GM12878 (cell line): ENCODE data around the gene ITGAD. TPM values are rescaled to one million over a fixed set of nuclear protein-coding genes. Genes with fewer than 3 reads are reported as not detected.

ENCODE experiments used
- ATAC-seq: fragments of 200-7000 bp; cut with Tn5 transposase; 3 replicates; pipeline ENCODE4 v1.9.1; 2020; ENCODE audit warnings: mild to moderate bottlenecking, moderate library complexity
- BruUV-seq: library from RNA; stranded (reverse); fragments of 400-500 nt; replicated peaks from 2 replicates; lab custom pipeline; 2021; lab: Mats Ljungman, UMichigan
- CTCF ChIA-PET: fragments of 300-600 bp; sonication (Branson Sonifier 250); formaldehyde crosslinking; extraction: SDS; loops from one replicate; lab custom pipeline; 2021; ENCODE audit warnings: inconsistent platforms; lab: Yijun Ruan, JAX
- POLR2A ChIA-PET: fragments of 350-600 bp; formaldehyde crosslinking; extraction: SDS; loops from one replicate; lab custom pipeline; 2021; ENCODE audit warnings: inconsistent platforms; lab: Charles Lee
- RAD21 ChIA-PET: fragments of 300-600 bp; sonication (Branson Sonifier 250); formaldehyde crosslinking; loops from one replicate; lab custom pipeline; 2023; ENCODE audit warnings: antibody characterized with exemption; ENCODE audit not compliant: unreplicated experiment; lab: Charles Lee
- SMC1A ChIA-PET: fragments of 300-600 bp; sonication (Branson Sonifier 250); formaldehyde crosslinking; loops from one replicate; lab custom pipeline; 2023; ENCODE audit not compliant: unreplicated experiment, uncharacterized antibody; lab: Charles Lee
- DNase-seq: peaks from one replicate; pipeline ENCODE4 v3.0.0-alpha.2; 2011; ENCODE audit warnings: low read depth, low spot score
- FAIRE-seq: peaks from 3 replicates; lab custom pipeline; 2011; peaks lifted over from hg19 to GRCh38; lab: Jason Lieb, UNC
- H2AFZ ChIP-seq: 2 replicates; pipeline ENCODE4 v1.6.0; 2011; ENCODE audit warnings: low read depth, low read length, control low read depth; ENCODE audit not compliant: control insufficient read depth
- H3K27ac ChIP-seq: 2 replicates; pipeline ENCODE4 v1.5.1; 2011; ENCODE audit warnings: control low read depth; ENCODE audit not compliant: control insufficient read depth, insufficient read depth
- H3K27me3 ChIP-seq, 2 experiments: replicated peaks in 1 of 2; 2 replicates each; pipeline versions ENCODE4 v1.6.0 to v1.6.1; 2011; ENCODE audit warnings: low read length in 1 of 2; ENCODE audit not compliant: control insufficient read depth in 2 of 2, insufficient read depth in 2 of 2
- H3K36me3 ChIP-seq, 2 experiments: 2 replicates each; pipeline ENCODE4 v1.5.1; 2011; ENCODE audit warnings: low read length in 1 of 2; ENCODE audit not compliant: control insufficient read depth in 2 of 2, insufficient read depth in 2 of 2
- H3K4me1 ChIP-seq: 2 replicates; pipeline ENCODE4 v1.6.1; 2011; ENCODE audit warnings: mild to moderate bottlenecking, low read length, moderate library complexity, mixed read lengths; ENCODE audit not compliant: control insufficient read depth, insufficient read depth
- H3K4me2 ChIP-seq: 2 replicates; pipeline ENCODE4 v1.6.0; 2011; ENCODE audit warnings: control low read depth; ENCODE audit not compliant: control insufficient read depth, insufficient read depth
- H3K4me3 ChIP-seq: fragments of 200-600 bp; sonication (generic); 2 replicates; pipeline ENCODE4 v1.5.1; 2016
- H3K79me2 ChIP-seq: 2 replicates; pipeline ENCODE4 v1.6.0; 2011; ENCODE audit warnings: low read length; ENCODE audit not compliant: control insufficient read depth, insufficient read depth
- H3K9ac ChIP-seq: 2 replicates; pipeline ENCODE4 v1.8.0; 2011; ENCODE audit warnings: low read length, control low read depth, mixed read lengths; ENCODE audit not compliant: control insufficient read depth, insufficient read depth
- H3K9me3 ChIP-seq: replicated peaks from 3 replicates; pipeline ENCODE4 v1.5.1; 2011; ENCODE audit warnings: mild to moderate bottlenecking, low read length; ENCODE audit not compliant: control insufficient read depth, insufficient read depth
- H4K20me1 ChIP-seq: 2 replicates; pipeline ENCODE4 v1.6.0; 2011; ENCODE audit not compliant: control insufficient read depth, insufficient read depth
- BMI1 ChIP-seq: fragments of 450-650 bp; IDR thresholded peaks from 2 replicates; pipeline ENCODE4 v1.6.1; 2016; ENCODE audit warnings: mild to moderate bottlenecking, moderate library complexity, borderline replicate concordance
- CREB1 ChIP-seq: IDR thresholded peaks from 2 replicates; pipeline ENCODE4 v1.6.1; 2012; ENCODE audit warnings: low read depth, mild to moderate bottlenecking, inconsistent platforms
- IKZF1 ChIP-seq: fragments of 450-650 bp; conservative IDR thresholded peaks from 2 replicates; pipeline ENCODE4 v1.6.1; 2017; ENCODE audit warnings: antibody characterized with exemption, mild to moderate bottlenecking
- MEF2A ChIP-seq: IDR thresholded peaks from 2 replicates; pipeline ENCODE4 v1.6.1; 2011; ENCODE audit warnings: low read depth, mild to moderate bottlenecking, low read length, moderate library complexity; ENCODE audit not compliant: insufficient read depth
- MEF2B ChIP-seq: fragments of 450-650 bp; IDR thresholded peaks from 2 replicates; pipeline ENCODE4 v1.6.1; 2018; ENCODE audit warnings: mild to moderate bottlenecking, moderate library complexity; ENCODE audit not compliant: partially characterized antibody, poor library complexity, severe bottlenecking
- MTA2 ChIP-seq: fragments of 450-650 bp; IDR thresholded peaks from 2 replicates; pipeline ENCODE4 v1.6.1; 2016; ENCODE audit warnings: low read depth, mild to moderate bottlenecking, moderate library complexity
- NFIC ChIP-seq: IDR thresholded peaks from 2 replicates; pipeline ENCODE4 v1.6.1; 2012; ENCODE audit warnings: low read depth, mild to moderate bottlenecking, inconsistent platforms, low read length, moderate library complexity
- NKRF ChIP-seq: fragments of 450-650 bp; conservative IDR thresholded peaks from 2 replicates; pipeline ENCODE4 v1.6.1; 2017; ENCODE audit warnings: mild to moderate bottlenecking, moderate library complexity
- PML ChIP-seq: IDR thresholded peaks from 2 replicates; pipeline ENCODE4 v1.6.1; 2012; ENCODE audit warnings: low read length, inconsistent platforms
- POLR2AphosphoS2 ChIP-seq: IDR thresholded peaks from 2 replicates; pipeline ENCODE4 v1.6.1; 2011; ENCODE audit warnings: low read depth, mild to moderate bottlenecking, low read length, improper control_type of control experiment, moderate library complexity
- POLR2AphosphoS5 ChIP-seq: IDR thresholded peaks from 2 replicates; pipeline ENCODE4 v1.6.1; 2011; ENCODE audit warnings: mild to moderate bottlenecking, low read length, inconsistent platforms
- RCOR1 ChIP-seq: conservative IDR thresholded peaks from 2 replicates; pipeline ENCODE4 v1.6.1; 2012; ENCODE audit warnings: low read depth, low read length, improper control_type of control experiment
- SMARCA5 ChIP-seq: fragments of 450-650 bp; IDR thresholded peaks from 2 replicates; pipeline ENCODE4 v1.6.1; 2017; ENCODE audit warnings: mild to moderate bottlenecking
- STAT1 ChIP-seq: fragments of 450-650 bp; conservative IDR thresholded peaks from 2 replicates; pipeline ENCODE4 v1.6.1; 2014; ENCODE audit warnings: antibody characterized with exemption, mild to moderate bottlenecking
- SUZ12 ChIP-seq: fragments of 200-600 bp; sonication (generic); IDR thresholded peaks from one replicate; pipeline ENCODE4 v1.6.1; 2018; ENCODE audit warnings: antibody characterized with exemption, mild to moderate bottlenecking; ENCODE audit not compliant: unreplicated experiment
- TBL1XR1 ChIP-seq: IDR thresholded peaks from 2 replicates; pipeline ENCODE4 v1.6.1; 2012; ENCODE audit warnings: low read depth, low read length, improper control_type of control experiment
- YBX1 ChIP-seq: fragments of 450-650 bp; IDR thresholded peaks from 2 replicates; pipeline ENCODE4 v1.6.1; 2016; ENCODE audit warnings: antibody characterized with exemption
- ZNF217 ChIP-seq: fragments of 450-650 bp; IDR thresholded peaks from 2 replicates; pipeline ENCODE4 v1.6.1; 2017; ENCODE audit warnings: antibody characterized with exemption, mild to moderate bottlenecking
- ZNF274 ChIP-seq: IDR thresholded peaks from one replicate; pipeline ENCODE4 v1.8.0; 2011; ENCODE audit not compliant: insufficient read length, insufficient read depth
- WGBS: methylation state at CpG from one replicate; pipeline ENCODE4 v1.1.6; 2016; ENCODE audit warnings: low lambda C conversion rate; ENCODE audit not compliant: insufficient replicate concordance, insufficient coverage; ENCODE audit errors: missing lambda C conversion rate; 5-methylcytosine and 5-hydroxymethylcytosine counted together
- in situ Hi-C: fragments of 300-500 bp; cut with MboI; formaldehyde crosslinking; loops from 9 replicates; pipeline ENCODE4 v1.14.3; 2018; ENCODE audit warnings: mixed read lengths
- intact Hi-C: fragments of 100-400 bp; cut with micrococcal nuclease; formaldehyde crosslinking; loops from one replicate; pipeline ENCODE4 v1.14.2; 2022; ENCODE audit not compliant: unreplicated experiment
- polyA plus RNA-seq, 11 experiments: library from polyadenylated mRNA; depleted of rRNA in 4 of 11; unstranded in 6 of 11; stranded (reverse) in 5 of 11; fragments of >200 nt; fragmentation: Nextera tagmentation in 4 of 11; fragmentation: Illumina TruSeq in 1 of 11; extraction: Ambion mirVana in 4 of 11; extraction: Trizol in 1 of 11; gene quantifications; 1 replicate in 1 of 11; 2 replicates in 10 of 11; pipeline versions ENCODE4 v1.2.1 to v1.2.3, GENCODE V29; 2011 to 2016; ENCODE audit warnings: inconsistent platforms in 2 of 11, missing spikeins in 2 of 11, low read depth in 1 of 11
- total RNA-seq, 4 experiments: library from RNA; depleted of rRNA in 3 of 4; stranded (reverse); fragments of >200 nt in 3 of 4; fragmentation: Illumina TruSeq in 1 of 4; extraction: Trizol in 1 of 4; gene quantifications; 2 replicates each; pipeline versions ENCODE4 v1.2.1 to v1.2.3, GENCODE V29; 2013 to 2021

ITGAD gene
- total and polyA plus RNA-seq, 10 of the 15 experiments (the other 5 are each of a cell fraction or from before 2014, with no cell fraction given), result 0.29 to 4.0 (median 1.2) TPM

- ATAC-seq (no peak), FAIRE-seq (no peak), DNase-seq (no peak)
- Histone ChIP-seq H3K9ac (no peak overlapping the region), H3K27ac (no peak overlapping the region), H3K79me2 (no peaks in the 10 kb centered on the region), H3K27me3 (peaks cover 0 to 9% of the 10 kb centered on the region in 2 experiments; a peak in 3 of 4 replicates), H4K20me1 (no peaks in the 10 kb centered on the region), H3K4me2 (no peak overlapping the region), H3K36me3 (no peaks in the 10 kb centered on the region)
- RAD21 ChIA-PET, result no interaction called here
- POLR2A ChIA-PET, result no interaction called here
- SMC1A ChIA-PET, result no interaction called here
- 72% methylated on average over 14 of the region's 26 CpGs for WGBS
- CTCF ChIA-PET, result interaction anchor here (1.9 kb wide), 1 partner anchor 15 kb away, joined by 13 read pairs; no protein-coding TSS in a partner anchor
- BruUV-seq, result no TSS peak
- in situ Hi-C loops, result no loop called here
- TF ChIP-seq BMI1, result no peak
- TF ChIP-seq NFIC, result no peak
- TF ChIP-seq CREB1, result no peak
- TF ChIP-seq MTA2, result no peak
- TF ChIP-seq SUZ12, result no peak
- TF ChIP-seq ZNF217, result no peak
- TF ChIP-seq MEF2A, result no peak
- TF ChIP-seq ZNF274, result no peak
- TF ChIP-seq TBL1XR1, result no peak
- no peak for TF ChIP-seq SMARCA5
- no peak for TF ChIP-seq IKZF1
- no peak for TF ChIP-seq POLR2AphosphoS2
- no peak for TF ChIP-seq YBX1
- no peak for TF ChIP-seq NKRF
- no peak for TF ChIP-seq RCOR1
- no peak for TF ChIP-seq MEF2B
- no peak for TF ChIP-seq POLR2AphosphoS5
- TF ChIP-seq PML, result no peak
- no peak for TF ChIP-seq STAT1
- TF ChIP-seq, all 136 proteins: peak for 0
- intact Hi-C loops, result no loop called here
- Histone ChIP-seq H3K4me3 (no peak overlapping the region), H3K4me1 (peaks cover 7% of the 10 kb centered on the region; the same call in 1 of the 2 replicates), H3K9me3 (no peaks in the 10 kb centered on the region), H2AFZ (no peak overlapping the region)
These were observed 82.8 kb downstream of the ITGAD start for GRCh38 chr16:31475946-31476302.

Other genes with a start within 250 kb of the ITGAD start
Only the 7 nearest of the 14 such genes appear.
- 22.6 and 23.9 TPM in 2 replicates for gene ITGAX, start 38.2 kb upstream of the ITGAD start, total RNA-seq (2014; rRNA removed)
- gene ITGAX, start 38.2 kb upstream of the ITGAD start, total RNA-seq (2014; rRNA removed; fragmentation: Illumina TruSeq; extraction: Trizol), result 15.8 and 16.0 TPM in 2 replicates
- gene ITGAX, start 38.2 kb upstream of the ITGAD start, total RNA-seq (2021), result 30.0 and 37.9 TPM in 2 replicates
- gene ITGAX, start 38.2 kb upstream of the ITGAD start, polyA plus RNA-seq (2011; rRNA removed), result 11.9 and 19.8 TPM in 2 replicates
- gene ITGAX, start 38.2 kb upstream of the ITGAD start, polyA plus RNA-seq (2014; fragmentation: Illumina TruSeq; extraction: Trizol), result 15.3 and 21.0 TPM in 2 replicates
- 1 to 10 TPM; 1.6 to 3.2 TPM for gene ITGAX, start 38.2 kb upstream of the ITGAD start, polyA plus RNA-seq (2014; fragmentation: Nextera tagmentation; extraction: Ambion mirVana)
- gene ITGAX, start 38.2 kb upstream of the ITGAD start, polyA plus RNA-seq (2014; rRNA removed), result 37.4 and 42.9 TPM in 2 replicates
- gene ITGAX, start 38.2 kb upstream of the ITGAD start, polyA plus RNA-seq (2016; fragmentation: Nextera tagmentation; extraction: Ambion mirVana), result 1 to 10 TPM; 2.0 to 2.7 TPM
- not detected in 2 replicates for gene COX6A2, start 35.0 kb downstream of the ITGAD start, total RNA-seq (2014; rRNA removed)
- gene COX6A2, start 35.0 kb downstream of the ITGAD start, total RNA-seq (2014; rRNA removed; fragmentation: Illumina TruSeq; extraction: Trizol), result not detected in 2 replicates
- gene COX6A2, start 35.0 kb downstream of the ITGAD start, total RNA-seq (2021), result not detected in 2 replicates
- not detected in 2 replicates for gene COX6A2, start 35.0 kb downstream of the ITGAD start, polyA plus RNA-seq (2011; rRNA removed)
- not detected in 2 replicates for gene COX6A2, start 35.0 kb downstream of the ITGAD start, polyA plus RNA-seq (2014; fragmentation: Illumina TruSeq; extraction: Trizol)
- gene COX6A2, start 35.0 kb downstream of the ITGAD start, polyA plus RNA-seq (2014; fragmentation: Nextera tagmentation; extraction: Ambion mirVana), result not detected
- not detected in 2 replicates for gene COX6A2, start 35.0 kb downstream of the ITGAD start, polyA plus RNA-seq (2014; rRNA removed)
- not detected for gene COX6A2, start 35.0 kb downstream of the ITGAD start, polyA plus RNA-seq (2016; fragmentation: Nextera tagmentation; extraction: Ambion mirVana)
- gene ZNF843, start 49.5 kb downstream of the ITGAD start, total RNA-seq (2014; rRNA removed), result 0.05 and 0.06 TPM in 2 replicates
- gene ZNF843, start 49.5 kb downstream of the ITGAD start, total RNA-seq (2014; rRNA removed; fragmentation: Illumina TruSeq; extraction: Trizol), result 0.09 TPM in 1 of 2 replicates, not detected in the other
- gene ZNF843, start 49.5 kb downstream of the ITGAD start, total RNA-seq (2021), result 0.16 and 0.26 TPM in 2 replicates
- gene ZNF843, start 49.5 kb downstream of the ITGAD start, polyA plus RNA-seq (2011; rRNA removed), result 0.06 and 0.07 TPM in 2 replicates
- 0.03 TPM in 1 of 2 replicates, not detected in the other for gene ZNF843, start 49.5 kb downstream of the ITGAD start, polyA plus RNA-seq (2014; fragmentation: Illumina TruSeq; extraction: Trizol)
- under 1 TPM in 1 of 2 experiments, not detected in 1; 0.04 TPM for gene ZNF843, start 49.5 kb downstream of the ITGAD start, polyA plus RNA-seq (2014; fragmentation: Nextera tagmentation; extraction: Ambion mirVana)
- gene ZNF843, start 49.5 kb downstream of the ITGAD start, polyA plus RNA-seq (2014; rRNA removed), result 0.08 and 0.20 TPM in 2 replicates
- under 1 TPM; 0.09 to 0.25 TPM for gene ZNF843, start 49.5 kb downstream of the ITGAD start, polyA plus RNA-seq (2016; fragmentation: Nextera tagmentation; extraction: Ambion mirVana)
- 6.6 and 7.6 TPM in 2 replicates for gene ARMC5, start 66.2 kb downstream of the ITGAD start, total RNA-seq (2014; rRNA removed)
- 2.3 and 2.8 TPM in 2 replicates for gene ARMC5, start 66.2 kb downstream of the ITGAD start, total RNA-seq (2014; rRNA removed; fragmentation: Illumina TruSeq; extraction: Trizol)
- 11.5 and 13.2 TPM in 2 replicates for gene ARMC5, start 66.2 kb downstream of the ITGAD start, total RNA-seq (2021)
- 3.2 and 3.6 TPM in 2 replicates for gene ARMC5, start 66.2 kb downstream of the ITGAD start, polyA plus RNA-seq (2011; rRNA removed)
- gene ARMC5, start 66.2 kb downstream of the ITGAD start, polyA plus RNA-seq (2014; fragmentation: Illumina TruSeq; extraction: Trizol), result 0.89 and 1.5 TPM in 2 replicates
- under 1 TPM; 0.06 to 0.51 TPM for gene ARMC5, start 66.2 kb downstream of the ITGAD start, polyA plus RNA-seq (2014; fragmentation: Nextera tagmentation; extraction: Ambion mirVana)
- gene ARMC5, start 66.2 kb downstream of the ITGAD start, polyA plus RNA-seq (2014; rRNA removed), result 7.7 and 9.3 TPM in 2 replicates
- gene ARMC5, start 66.2 kb downstream of the ITGAD start, polyA plus RNA-seq (2016; fragmentation: Nextera tagmentation; extraction: Ambion mirVana), result 10 to 100 TPM in 1 of 2 experiments, 1 to 10 TPM in 1; 9.8 to 12.0 TPM
- 0.05 and 0.45 TPM in 2 replicates for gene TGFB1I1, start 78.8 kb downstream of the ITGAD start, total RNA-seq (2014; rRNA removed)
- gene TGFB1I1, start 78.8 kb downstream of the ITGAD start, total RNA-seq (2014; rRNA removed; fragmentation: Illumina TruSeq; extraction: Trizol), result 0.05 and 0.13 TPM in 2 replicates
- 0.24 and 0.49 TPM in 2 replicates for gene TGFB1I1, start 78.8 kb downstream of the ITGAD start, total RNA-seq (2021)
- 0.19 and 0.41 TPM in 2 replicates for gene TGFB1I1, start 78.8 kb downstream of the ITGAD start, polyA plus RNA-seq (2011; rRNA removed)
- 0.06 and 0.26 TPM in 2 replicates for gene TGFB1I1, start 78.8 kb downstream of the ITGAD start, polyA plus RNA-seq (2014; fragmentation: Illumina TruSeq; extraction: Trizol)
- not detected for gene TGFB1I1, start 78.8 kb downstream of the ITGAD start, polyA plus RNA-seq (2014; fragmentation: Nextera tagmentation; extraction: Ambion mirVana)
- 0.06 and 2.3 TPM in 2 replicates for gene TGFB1I1, start 78.8 kb downstream of the ITGAD start, polyA plus RNA-seq (2014; rRNA removed)
- under 1 TPM; 0.38 to 0.42 TPM for gene TGFB1I1, start 78.8 kb downstream of the ITGAD start, polyA plus RNA-seq (2016; fragmentation: Nextera tagmentation; extraction: Ambion mirVana)
- gene SLC5A2, start 89.8 kb downstream of the ITGAD start, total RNA-seq (2014; rRNA removed), result not detected in 2 replicates
- gene SLC5A2, start 89.8 kb downstream of the ITGAD start, total RNA-seq (2014; rRNA removed; fragmentation: Illumina TruSeq; extraction: Trizol), result not detected in 2 replicates
- gene SLC5A2, start 89.8 kb downstream of the ITGAD start, total RNA-seq (2021), result not detected in 2 replicates
- gene SLC5A2, start 89.8 kb downstream of the ITGAD start, polyA plus RNA-seq (2011; rRNA removed), result not detected in 2 replicates
- gene SLC5A2, start 89.8 kb downstream of the ITGAD start, polyA plus RNA-seq (2014; fragmentation: Illumina TruSeq; extraction: Trizol), result not detected in 2 replicates
- gene SLC5A2, start 89.8 kb downstream of the ITGAD start, polyA plus RNA-seq (2014; fragmentation: Nextera tagmentation; extraction: Ambion mirVana), result 1 to 10 TPM; 3.6 to 4.3 TPM
- not detected in 2 replicates for gene SLC5A2, start 89.8 kb downstream of the ITGAD start, polyA plus RNA-seq (2014; rRNA removed)
- 1 to 10 TPM; 4.6 to 4.8 TPM for gene SLC5A2, start 89.8 kb downstream of the ITGAD start, polyA plus RNA-seq (2016; fragmentation: Nextera tagmentation; extraction: Ambion mirVana)
- gene RUSF1, start 115.1 kb downstream of the ITGAD start, total RNA-seq (2014; rRNA removed), result 28.3 and 32.0 TPM in 2 replicates
- 20.3 and 21.3 TPM in 2 replicates for gene RUSF1, start 115.1 kb downstream of the ITGAD start, total RNA-seq (2014; rRNA removed; fragmentation: Illumina TruSeq; extraction: Trizol)
- 43.6 and 46.3 TPM in 2 replicates for gene RUSF1, start 115.1 kb downstream of the ITGAD start, total RNA-seq (2021)
- gene RUSF1, start 115.1 kb downstream of the ITGAD start, polyA plus RNA-seq (2011; rRNA removed), result 17.3 and 25.3 TPM in 2 replicates
- gene RUSF1, start 115.1 kb downstream of the ITGAD start, polyA plus RNA-seq (2014; fragmentation: Illumina TruSeq; extraction: Trizol), result 8.6 and 30.2 TPM in 2 replicates
- under 1 TPM; 0.20 to 0.26 TPM for gene RUSF1, start 115.1 kb downstream of the ITGAD start, polyA plus RNA-seq (2014; fragmentation: Nextera tagmentation; extraction: Ambion mirVana)
- gene RUSF1, start 115.1 kb downstream of the ITGAD start, polyA plus RNA-seq (2014; rRNA removed), result 43.0 and 48.5 TPM in 2 replicates
- 10 to 100 TPM; 29.1 to 32.8 TPM for gene RUSF1, start 115.1 kb downstream of the ITGAD start, polyA plus RNA-seq (2016; fragmentation: Nextera tagmentation; extraction: Ambion mirVana)